GM12878 (cell line): Measurements from ENCODE around the gene HSPBP1. TPM values are rescaled to one million over a fixed set of nuclear protein-coding genes. Genes with fewer than 3 reads are reported as not detected.

Source experiments
- ATAC-seq: fragments of 200-7000 bp; cut with Tn5 transposase; 3 replicates; pipeline ENCODE4 v1.9.1; 2020; ENCODE audit warnings: mild to moderate bottlenecking, moderate library complexity
- BruUV-seq: library from RNA; stranded (reverse); fragments of 400-500 nt; replicated peaks from 2 replicates; lab custom pipeline; 2021; lab: Mats Ljungman, UMichigan
- CTCF ChIA-PET: fragments of 300-600 bp; sonication (Branson Sonifier 250); formaldehyde crosslinking; extraction: SDS; loops from one replicate; lab custom pipeline; 2021; ENCODE audit warnings: inconsistent platforms; lab: Yijun Ruan, JAX
- POLR2A ChIA-PET: fragments of 350-600 bp; formaldehyde crosslinking; extraction: SDS; loops from one replicate; lab custom pipeline; 2021; ENCODE audit warnings: inconsistent platforms; lab: Charles Lee
- RAD21 ChIA-PET: fragments of 300-600 bp; sonication (Branson Sonifier 250); formaldehyde crosslinking; loops from one replicate; lab custom pipeline; 2023; ENCODE audit warnings: antibody characterized with exemption; ENCODE audit not compliant: unreplicated experiment; lab: Charles Lee
- SMC1A ChIA-PET: fragments of 300-600 bp; sonication (Branson Sonifier 250); formaldehyde crosslinking; loops from one replicate; lab custom pipeline; 2023; ENCODE audit not compliant: unreplicated experiment, uncharacterized antibody; lab: Charles Lee
- DNase-seq: peaks from one replicate; pipeline ENCODE4 v3.0.0-alpha.2; 2011; ENCODE audit warnings: low read depth, low spot score
- FAIRE-seq: peaks from 3 replicates; lab custom pipeline; 2011; peaks lifted over from hg19 to GRCh38; lab: Jason Lieb, UNC
- H2AFZ ChIP-seq: 2 replicates; pipeline ENCODE4 v1.6.0; 2011; ENCODE audit warnings: low read depth, low read length, control low read depth; ENCODE audit not compliant: control insufficient read depth
- H3K27ac ChIP-seq: 2 replicates; pipeline ENCODE4 v1.5.1; 2011; ENCODE audit warnings: control low read depth; ENCODE audit not compliant: control insufficient read depth, insufficient read depth
- H3K27me3 ChIP-seq, 2 experiments: replicated peaks in 1 of 2; 2 replicates each; pipeline versions ENCODE4 v1.6.0 to v1.6.1; 2011; ENCODE audit warnings: low read length in 1 of 2; ENCODE audit not compliant: control insufficient read depth in 2 of 2, insufficient read depth in 2 of 2
- H3K36me3 ChIP-seq, 2 experiments: 2 replicates each; pipeline ENCODE4 v1.5.1; 2011; ENCODE audit warnings: low read length in 1 of 2; ENCODE audit not compliant: control insufficient read depth in 2 of 2, insufficient read depth in 2 of 2
- H3K4me1 ChIP-seq: 2 replicates; pipeline ENCODE4 v1.6.1; 2011; ENCODE audit warnings: mild to moderate bottlenecking, low read length, moderate library complexity, mixed read lengths; ENCODE audit not compliant: control insufficient read depth, insufficient read depth
- H3K4me2 ChIP-seq: 2 replicates; pipeline ENCODE4 v1.6.0; 2011; ENCODE audit warnings: control low read depth; ENCODE audit not compliant: control insufficient read depth, insufficient read depth
- H3K4me3 ChIP-seq: fragments of 200-600 bp; sonication (generic); 2 replicates; pipeline ENCODE4 v1.5.1; 2016
- H3K79me2 ChIP-seq: 2 replicates; pipeline ENCODE4 v1.6.0; 2011; ENCODE audit warnings: low read length; ENCODE audit not compliant: control insufficient read depth, insufficient read depth
- H3K9ac ChIP-seq: 2 replicates; pipeline ENCODE4 v1.8.0; 2011; ENCODE audit warnings: low read length, control low read depth, mixed read lengths; ENCODE audit not compliant: control insufficient read depth, insufficient read depth
- H3K9me3 ChIP-seq: replicated peaks from 3 replicates; pipeline ENCODE4 v1.5.1; 2011; ENCODE audit warnings: mild to moderate bottlenecking, low read length; ENCODE audit not compliant: control insufficient read depth, insufficient read depth
- H4K20me1 ChIP-seq: 2 replicates; pipeline ENCODE4 v1.6.0; 2011; ENCODE audit not compliant: control insufficient read depth, insufficient read depth
- BACH1 ChIP-seq: fragments of 450-650 bp; IDR thresholded peaks from 2 replicates; pipeline ENCODE4 v1.6.1; 2017; ENCODE audit warnings: mild to moderate bottlenecking, borderline replicate concordance
- E4F1 ChIP-seq: fragments of 450-650 bp; IDR thresholded peaks from 2 replicates; pipeline ENCODE4 v1.6.1; 2018; ENCODE audit warnings: borderline replicate concordance, mild to moderate bottlenecking; ENCODE audit not compliant: partially characterized antibody
- EP300 ChIP-seq, 2 experiments: fragments of 150-350 bp in 1 of 2; IDR thresholded peaks; 2 replicates each; pipeline ENCODE4 v1.6.1; 2011 to 2012; ENCODE audit warnings: low read depth in 2 of 2, low read length in 2 of 2, borderline replicate concordance in 1 of 2, improper control_type of control experiment in 1 of 2, inconsistent platforms in 1 of 2; ENCODE audit not compliant: control insufficient read depth in 1 of 2
- EZH2 ChIP-seq: IDR thresholded peaks from 2 replicates; pipeline ENCODE4 v1.6.1; 2012; ENCODE audit warnings: low read depth, mild to moderate bottlenecking, control low read depth, inconsistent platforms, low read length, borderline replicate concordance; ENCODE audit not compliant: control insufficient read depth
- FOXM1 ChIP-seq: IDR thresholded peaks from 2 replicates; pipeline ENCODE4 v1.6.1; 2012; ENCODE audit warnings: low read depth, mild to moderate bottlenecking, inconsistent platforms, low read length, moderate library complexity
- HDAC2 ChIP-seq: fragments of 200-600 bp; sonication (generic); IDR thresholded peaks from 2 replicates; pipeline ENCODE4 v1.6.1; 2017
- IKZF2 ChIP-seq, 2 experiments: fragments of 450-650 bp; IDR thresholded peaks; 2 replicates each; pipeline ENCODE4 v1.6.1; 2017; ENCODE audit warnings: mild to moderate bottlenecking in 2 of 2, moderate library complexity in 2 of 2
- NFYB ChIP-seq: IDR thresholded peaks from 2 replicates; pipeline ENCODE4 v1.6.1; 2011; ENCODE audit warnings: low read depth, mild to moderate bottlenecking, low read length, improper control_type of control experiment, moderate library complexity; ENCODE audit not compliant: insufficient read depth
- NKRF ChIP-seq: fragments of 450-650 bp; conservative IDR thresholded peaks from 2 replicates; pipeline ENCODE4 v1.6.1; 2017; ENCODE audit warnings: mild to moderate bottlenecking, moderate library complexity
- PAX8 ChIP-seq: fragments of 450-650 bp; IDR thresholded peaks from 2 replicates; pipeline ENCODE4 v1.6.1; 2017; ENCODE audit warnings: mild to moderate bottlenecking, moderate library complexity
- POLR2AphosphoS5 ChIP-seq: IDR thresholded peaks from 2 replicates; pipeline ENCODE4 v1.6.1; 2011; ENCODE audit warnings: mild to moderate bottlenecking, low read length, inconsistent platforms
- RELA ChIP-seq: fragments of 450-650 bp; IDR thresholded peaks from 2 replicates; pipeline ENCODE4 v1.8.0; 2014; ENCODE audit warnings: borderline replicate concordance; ENCODE audit not compliant: partially characterized antibody
- ZBED1 ChIP-seq: IDR thresholded peaks from 2 replicates; pipeline ENCODE4 v1.6.1; 2016; ENCODE audit warnings: borderline replicate concordance
- ZNF24 ChIP-seq: fragments of 450-650 bp; IDR thresholded peaks from 2 replicates; pipeline ENCODE4 v1.6.1; 2017; ENCODE audit warnings: antibody characterized with exemption, mild to moderate bottlenecking
- WGBS: methylation state at CpG from one replicate; pipeline ENCODE4 v1.1.6; 2016; ENCODE audit warnings: low lambda C conversion rate; ENCODE audit not compliant: insufficient replicate concordance, insufficient coverage; ENCODE audit errors: missing lambda C conversion rate; 5-methylcytosine and 5-hydroxymethylcytosine counted together
- in situ Hi-C: fragments of 300-500 bp; cut with MboI; formaldehyde crosslinking; loops from 9 replicates; pipeline ENCODE4 v1.14.3; 2018; ENCODE audit warnings: mixed read lengths
- intact Hi-C: fragments of 100-400 bp; cut with micrococcal nuclease; formaldehyde crosslinking; loops from one replicate; pipeline ENCODE4 v1.14.2; 2022; ENCODE audit not compliant: unreplicated experiment
- polyA plus RNA-seq, 11 experiments: library from polyadenylated mRNA; depleted of rRNA in 4 of 11; unstranded in 6 of 11; stranded (reverse) in 5 of 11; fragments of >200 nt; fragmentation: Nextera tagmentation in 4 of 11; fragmentation: Illumina TruSeq in 1 of 11; extraction: Ambion mirVana in 4 of 11; extraction: Trizol in 1 of 11; gene quantifications; 1 replicate in 1 of 11; 2 replicates in 10 of 11; pipeline versions ENCODE4 v1.2.1 to v1.2.3, GENCODE V29; 2011 to 2016; ENCODE audit warnings: inconsistent platforms in 2 of 11, missing spikeins in 2 of 11, low read depth in 1 of 11
- total RNA-seq, 4 experiments: library from RNA; depleted of rRNA in 3 of 4; stranded (reverse); fragments of >200 nt in 3 of 4; fragmentation: Illumina TruSeq in 1 of 4; extraction: Trizol in 1 of 4; gene quantifications; 2 replicates each; pipeline versions ENCODE4 v1.2.1 to v1.2.3, GENCODE V29; 2013 to 2021

HSPBP1 gene
- total and polyA plus RNA-seq, 10 of the 15 experiments (the other 5 are each of a cell fraction or from before 2014, with no cell fraction given): 0.18 to 83.3 (median 23.0) TPM

- SMC1A ChIA-PET: interaction anchor here (1.5 kb wide), 1 partner anchor 14 kb away, joined by 3 read pairs; no protein-coding TSS in a partner anchor
- Histone ChIP-seq H4K20me1 (no peaks in the 10 kb centered on the region), H3K9ac (no peak overlapping the region), H3K36me3 (peaks cover 0 to 3% of the 10 kb centered on the region in 2 experiments; a peak in 1 of 4 replicates), H3K9me3 (no peaks in the 10 kb centered on the region; the same call in 2 of the 3 replicates), H3K4me3 (no peak overlapping the region), H3K4me2 (no peak overlapping the region), H3K4me1 (no peaks in the 10 kb centered on the region)
- no peak for ATAC-seq
- RAD21 ChIA-PET: interaction anchor here (0.6 kb wide), 1 partner anchor 357 kb away, joined by 3 read pairs; no protein-coding TSS in a partner anchor
- WGBS: 94% methylated on average over 8 of the region's 8 CpGs
- no peak for DNase-seq
- TF ChIP-seq EZH2 (no peak), HDAC2 (no peak), PAX8 (no peak), POLR2AphosphoS5 (no peak), EP300 (IDR thresholded peaks at IDR 0.05; ENCODE audit: borderline replicate concordance in 1 of 2, control insufficient read depth in 1 of 2, low read depth in 2 of 2, low read length in 2 of 2) (no peak)
- TF ChIP-seq, all 136 proteins: peak for 0
- H3K27ac ChIP-seq: no peak overlapping the region
- in situ Hi-C loops (no loop called here), intact Hi-C loops (no loop called here)
- ChIA-PET POLR2A (no interaction called here), CTCF (no interaction called here)
- H2AFZ ChIP-seq: no peak overlapping the region
- H3K79me2 ChIP-seq: no peaks in the 10 kb centered on the region
- no peaks in the 10 kb centered on the region for H3K27me3 ChIP-seq
- FAIRE-seq: no peak
- no TSS peak for BruUV-seq
Observed at GRCh38 chr19:55269299-55269698, 10.6 kb downstream of the HSPBP1 start.

GRCh38 chr19:55266840-55267239 is 13.1 kb downstream of the HSPBP1 start:
- H3K4me3 ChIP-seq: no peak overlapping the region
- BruUV-seq: no TSS peak
- no peaks in the 10 kb centered on the region for H3K79me2 ChIP-seq
- no peak overlapping the region for H2AFZ ChIP-seq
- H3K36me3 ChIP-seq: no peaks in the 10 kb centered on the region; a peak in 1 of 4 replicates
- H3K4me1 ChIP-seq: no peaks in the 10 kb centered on the region
- no peaks in the 10 kb centered on the region for H4K20me1 ChIP-seq
- intact Hi-C loops (no loop called here), in situ Hi-C loops (no loop called here)
- no peak for DNase-seq
- H3K27ac ChIP-seq: no peak overlapping the region
- ChIA-PET RAD21 (no interaction called here), CTCF (no interaction called here), SMC1A (no interaction called here), POLR2A (no interaction called here)
- no peaks in the 10 kb centered on the region; the same call in 2 of the 3 replicates for H3K9me3 ChIP-seq
- H3K27me3 ChIP-seq: no peaks in the 10 kb centered on the region
- no peak for ATAC-seq
- no peak for FAIRE-seq
- no peak overlapping the region for H3K9ac ChIP-seq
- WGBS: 90% methylated on average over 4 of the region's 4 CpGs
- H3K4me2 ChIP-seq: no peak overlapping the region
- TF ChIP-seq IKZF2 (IDR thresholded peaks at IDR 0.05): no peak
- no peak for TF ChIP-seq E4F1
- TF ChIP-seq RELA: no peak
- no peak for TF ChIP-seq BACH1
- TF ChIP-seq ZBED1: no peak
- TF ChIP-seq NKRF: no peak
- TF ChIP-seq ZNF24: no peak
- TF ChIP-seq FOXM1: no peak
- TF ChIP-seq NFYB: no peak
